MM.1S (cell line): ENCODE data around the gene MVB12A.

Experiments used
- DNase-seq: peaks from one replicate; pipeline ENCODE4 v3.0.0-alpha.2; 2015
- H2AFZ ChIP-seq: fragments of 300-600 bp; sonication (generic); 2 replicates; pipeline ENCODE4 v1.6.0; 2016; ENCODE audit warnings: antibody characterized with exemption, low read length
- H3F3A ChIP-seq: fragments of 300-600 bp; sonication (generic); 2 replicates; pipeline ENCODE4 v1.6.1; 2016; ENCODE audit warnings: mild to moderate bottlenecking, antibody characterized with exemption, low read length, moderate library complexity, mixed read lengths; ENCODE audit not compliant: insufficient read depth
- H3K27ac ChIP-seq: fragments of 300-600 bp; sonication (generic); 2 replicates; pipeline ENCODE4 v1.5.1; 2016; ENCODE audit warnings: mild to moderate bottlenecking, low read length
- H3K27me3 ChIP-seq: fragments of 300-600 bp; sonication (generic); replicated peaks from 2 replicates; pipeline ENCODE4 v1.6.0; 2016; ENCODE audit warnings: low read length; ENCODE audit not compliant: insufficient read depth
- H3K36me3 ChIP-seq: fragments of 300-600 bp; sonication (generic); replicated peaks from 2 replicates; pipeline ENCODE4 v1.6.1; 2016; ENCODE audit warnings: mild to moderate bottlenecking, low read length, mixed read lengths; ENCODE audit not compliant: insufficient read depth
- H3K4me1 ChIP-seq: fragments of 300-600 bp; sonication (generic); 2 replicates; pipeline ENCODE4 v1.6.1; 2016; ENCODE audit warnings: low read length, mixed read lengths
- H3K4me2 ChIP-seq: fragments of 300-600 bp; sonication (generic); 2 replicates; pipeline ENCODE4 v1.6.0; 2016; ENCODE audit warnings: low read depth, low read length
- H3K4me3 ChIP-seq: fragments of 300-600 bp; sonication (generic); 2 replicates; pipeline ENCODE4 v1.5.1; 2016; ENCODE audit warnings: low read length, mixed read lengths
- H3K79me2 ChIP-seq: fragments of 300-600 bp; sonication (generic); 2 replicates; pipeline ENCODE4 v1.6.1; 2016; ENCODE audit warnings: mixed run types, low read length, mixed read lengths
- H3K9ac ChIP-seq: fragments of 300-600 bp; sonication (generic); 2 replicates; pipeline ENCODE4 v1.6.1; 2016; ENCODE audit warnings: low read length, mixed read lengths
- H3K9me2 ChIP-seq: fragments of 300-600 bp; sonication (generic); replicated peaks from 2 replicates; pipeline ENCODE4 v1.6.1; 2016; ENCODE audit warnings: mild to moderate bottlenecking, low read length, mixed read lengths; ENCODE audit not compliant: insufficient read depth
- H3K9me3 ChIP-seq: fragments of 300-600 bp; sonication (generic); replicated peaks from 2 replicates; pipeline ENCODE4 v1.6.1; 2016; ENCODE audit warnings: mild to moderate bottlenecking, low read length, mixed read lengths; ENCODE audit not compliant: insufficient read depth
- H4K20me1 ChIP-seq: fragments of 300-600 bp; sonication (generic); 2 replicates; pipeline ENCODE4 v1.6.1; 2016; ENCODE audit warnings: mild to moderate bottlenecking, low read length, moderate library complexity, mixed read lengths; ENCODE audit not compliant: insufficient read depth
- CTCF ChIP-seq: fragments of 300-600 bp; sonication (generic); IDR thresholded peaks from 2 replicates; pipeline ENCODE4 v1.5.1; 2016; ENCODE audit warnings: antibody characterized with exemption, low read length, mixed read lengths
- EZH2 ChIP-seq: fragments of 300-600 bp; sonication (generic); optimal IDR thresholded peaks from 2 replicates; pipeline ENCODE3; 2017; ENCODE audit warnings: low read depth, mild to moderate bottlenecking, antibody characterized with exemption, low read length, mixed read lengths
- EZH2phosphoT487 ChIP-seq: fragments of 300-600 bp; sonication (generic); IDR thresholded peaks from 2 replicates; pipeline ENCODE4 v1.6.1; 2018; ENCODE audit warnings: antibody characterized with exemption, low read length

Gene MVB12A

GRCh38 chr19:17402982-17403855 is 16.6 kb upstream of the MVB12A start:
- Histone ChIP-seq H3K9ac (no peak overlapping the region), H3K9me3 (no peaks in the 10 kb centered on the region), H4K20me1 (no peaks in the 10 kb centered on the region), H3F3A (peaks cover 21% of the 10 kb centered on the region), H3K27me3 (no peaks in the 10 kb centered on the region), H3K9me2 (no peaks in the 10 kb centered on the region), H2AFZ (no peak overlapping the region), H3K27ac (no peak overlapping the region), H3K36me3 (peaks cover 3% of the 10 kb centered on the region; the same call in 1 of the 2 replicates), H3K4me3 (no peak overlapping the region), H3K4me2 (peak overlapping the region; percentile 98; the same call in 1 of the 2 replicates), H3K79me2 (peaks cover 44% of the 10 kb centered on the region), H3K4me1 (no peaks in the 10 kb centered on the region)
- DNase-seq = no peak
- TF ChIP-seq CTCF = no peak
- no peak for TF ChIP-seq EZH2phosphoT487
- no peak for TF ChIP-seq EZH2

- no peak overlapping the region for H2AFZ ChIP-seq
- H3K36me3 ChIP-seq = peaks cover 3% of the 10 kb centered on the region; the same call in 1 of the 2 replicates
- no peak for DNase-seq
- H3K4me3 ChIP-seq = peak overlapping the region; percentile 81
- H3K27ac ChIP-seq = peak overlapping the region; percentile 92; the same call in 1 of the 2 replicates
- peak overlapping the region; percentile 76; the same call in 1 of the 2 replicates for H3K9ac ChIP-seq
- H3K9me2 ChIP-seq = no peaks in the 10 kb centered on the region
- H3K9me3 ChIP-seq = no peaks in the 10 kb centered on the region
- TF ChIP-seq EZH2 = no peak
- TF ChIP-seq EZH2phosphoT487 = no peak
- TF ChIP-seq CTCF = no peak
- peaks cover 44% of the 10 kb centered on the region for H3K79me2 ChIP-seq
- H3K27me3 ChIP-seq = no peaks in the 10 kb centered on the region
- peaks cover 21% of the 10 kb centered on the region for H3F3A ChIP-seq
- peak overlapping the region; percentile 98 for H3K4me2 ChIP-seq
- no peaks in the 10 kb centered on the region for H3K4me1 ChIP-seq
- no peaks in the 10 kb centered on the region for H4K20me1 ChIP-seq
Measured at GRCh38 chr19:17404015-17404414, 15.8 kb upstream of the MVB12A start.

DNA sequence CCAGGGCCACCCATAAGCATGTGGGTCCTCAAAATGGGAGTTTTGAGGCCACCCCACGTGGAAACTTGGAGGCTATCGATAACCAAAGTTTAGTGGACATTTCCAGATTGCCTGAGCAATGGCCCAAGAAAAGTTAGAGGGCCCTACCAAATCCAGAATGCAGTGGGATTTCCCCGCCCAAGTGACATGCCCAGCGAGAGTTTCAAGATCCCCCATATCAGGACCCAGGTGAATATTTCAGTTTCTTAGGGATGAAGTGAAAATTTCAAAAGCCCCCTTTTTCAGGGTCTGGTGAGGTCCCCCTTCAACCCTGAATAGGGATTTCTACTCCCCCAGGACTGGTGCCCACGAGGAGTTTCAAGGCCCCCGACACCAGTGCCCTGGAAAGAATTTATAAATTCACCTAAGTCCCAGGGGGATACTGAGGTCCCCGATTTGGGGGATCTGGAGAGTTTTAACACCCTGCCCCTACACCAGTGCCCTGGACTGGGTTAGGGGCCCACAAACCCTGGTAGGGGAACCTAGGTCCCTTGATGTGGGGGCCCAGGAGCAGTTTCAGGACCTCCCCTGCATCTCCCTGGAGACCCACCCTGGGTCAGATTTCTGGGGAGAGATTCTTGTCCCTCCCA is 15.1 kb upstream of the MVB12A start:
- no peaks in the 10 kb centered on the region for H3K9me3 ChIP-seq
- H3K9ac ChIP-seq = peak overlapping the region; percentile 76
- H4K20me1 ChIP-seq = no peaks in the 10 kb centered on the region
- no peak for DNase-seq
- TF ChIP-seq EZH2phosphoT487 (no peak), CTCF (no peak), EZH2 (no peak)
- H3F3A ChIP-seq = peaks cover 21% of the 10 kb centered on the region
- peak overlapping the region; percentile 92 for H3K27ac ChIP-seq
- H3K9me2 ChIP-seq = no peaks in the 10 kb centered on the region
- H3K4me1 ChIP-seq = no peaks in the 10 kb centered on the region
- H3K4me2 ChIP-seq = peak overlapping the region; percentile 98
- H2AFZ ChIP-seq = peak overlapping the region; percentile 61
- H3K79me2 ChIP-seq = peaks cover 49% of the 10 kb centered on the region
- H3K36me3 ChIP-seq = peaks cover 3% of the 10 kb centered on the region; the same call in 1 of the 2 replicates
- H3K27me3 ChIP-seq = no peaks in the 10 kb centered on the region
- peak overlapping the region; percentile 81 for H3K4me3 ChIP-seq
